ENCODE data around the gene DCLK1.

- no peak for TF ChIP-seq POLR2A (IDR thresholded peaks at IDR 0.05)
- no peak for TF ChIP-seq CTCF (IDR thresholded peaks at IDR 0.05)
These were observed 270.5 kb downstream of the DCLK1 start for GRCh38 chr13:35860661-35861060.

Measured in tibial nerve (tissue), 3 donors.